GM23338 (cell line): ENCODE results near the gene HMOX2. TPM values are rescaled to one million over a fixed set of nuclear protein-coding genes. Genes with fewer than 3 reads are reported as not detected.

Experiments
- ATAC-seq: fragments of 200-7000 bp; cut with Tn5 transposase; 3 replicates; pipeline ENCODE4 v1.9.1; 2020
- DNase-seq: peaks from one replicate; pipeline ENCODE4 v3.0.0-alpha.2; 2015; ENCODE audit warnings: low spot score
- H2AFZ ChIP-seq: fragments of 200-600 bp; sonication (generic); 2 replicates; pipeline ENCODE4 v1.8.0; 2016; ENCODE audit warnings: antibody characterized with exemption, mild to moderate bottlenecking, moderate library complexity
- H3F3A ChIP-seq: fragments of 200-600 bp; sonication (generic); replicated peaks from 2 replicates; pipeline ENCODE4 v1.8.0; 2017; ENCODE audit warnings: antibody characterized with exemption, mixed run types, low read depth
- H3K27ac ChIP-seq: fragments of 200-600 bp; sonication (generic); 2 replicates; pipeline ENCODE4 v1.6.1; 2016; ENCODE audit warnings: low read depth
- H3K27me3 ChIP-seq: fragments of 200-600 bp; sonication (generic); 2 replicates; pipeline ENCODE4 v1.8.0; 2016; ENCODE audit warnings: mild to moderate bottlenecking, mixed run types, moderate library complexity; ENCODE audit not compliant: insufficient read depth
- H3K36me3 ChIP-seq: fragments of 200-600 bp; sonication (generic); 2 replicates; pipeline ENCODE4 v1.8.0; 2016; ENCODE audit warnings: mild to moderate bottlenecking; ENCODE audit not compliant: insufficient read depth
- H3K4me1 ChIP-seq: fragments of 200-600 bp; sonication (generic); 2 replicates; pipeline ENCODE4 v1.8.0; 2016; ENCODE audit warnings: mild to moderate bottlenecking, moderate library complexity; ENCODE audit not compliant: insufficient read depth
- H3K4me2 ChIP-seq: fragments of 200-600 bp; sonication (generic); 2 replicates; pipeline ENCODE4 v1.7.1; 2017; ENCODE audit warnings: mixed run types
- H3K4me3 ChIP-seq: fragments of 200-600 bp; sonication (generic); 2 replicates; pipeline ENCODE4 v1.6.1; 2016; ENCODE audit warnings: mixed run types
- H3K79me2 ChIP-seq: fragments of 200-600 bp; sonication (generic); replicated peaks from 2 replicates; pipeline ENCODE4 v1.8.0; 2017; ENCODE audit warnings: mild to moderate bottlenecking; ENCODE audit not compliant: insufficient read depth
- H3K9me2 ChIP-seq: fragments of 200-600 bp; sonication (generic); 2 replicates; pipeline ENCODE4 v1.8.0; 2017; ENCODE audit not compliant: insufficient read depth
- H4K20me1 ChIP-seq: fragments of 200-600 bp; sonication (generic); replicated peaks from 2 replicates; pipeline ENCODE4 v1.8.0; 2017; ENCODE audit warnings: mild to moderate bottlenecking; ENCODE audit not compliant: insufficient read depth
- H3K27ac Mint-ChIP-seq: 2 replicates; pipeline ENCODE4 v1.8.0; 2020; ENCODE audit warnings: inconsistent platforms, mild to moderate bottlenecking, moderate library complexity, mixed read lengths
- H3K27me3 Mint-ChIP-seq: 3 replicates; pipeline ENCODE4 v1.8.0; 2022; ENCODE audit warnings: low read depth, mild to moderate bottlenecking, moderate library complexity, mixed read lengths, inconsistent platforms; ENCODE audit not compliant: insufficient read depth, poor library complexity
- H3K36me3 Mint-ChIP-seq: 3 replicates; pipeline ENCODE4 v1.8.0; 2021; ENCODE audit warnings: low read depth, mild to moderate bottlenecking, inconsistent platforms, moderate library complexity, mixed read lengths
- H3K4me1 Mint-ChIP-seq: 3 replicates; pipeline ENCODE4 v1.8.0; 2020; ENCODE audit warnings: mild to moderate bottlenecking, inconsistent platforms, mixed read lengths
- H3K4me3 Mint-ChIP-seq: 3 replicates; pipeline ENCODE4 v1.8.0; 2021; ENCODE audit warnings: moderate library complexity, mild to moderate bottlenecking, inconsistent platforms, mixed read lengths
- H3K9me3 Mint-ChIP-seq: 3 replicates; pipeline ENCODE4 v1.8.0; 2020; ENCODE audit warnings: moderate library complexity, mild to moderate bottlenecking, inconsistent platforms, mixed read lengths
- CREB1 ChIP-seq: fragments of 250-450 bp; sonication (Bioruptor Pico); IDR thresholded peaks from 2 replicates; pipeline ENCODE4 v1.5.0; 2020; ENCODE audit warnings: low read depth, mild to moderate bottlenecking, moderate library complexity
- ETS1 ChIP-seq: IDR thresholded peaks from 2 replicates; pipeline ENCODE4 v1.6.1; 2016; ENCODE audit warnings: antibody characterized with exemption
- EZH2phosphoT487 ChIP-seq: fragments of 200-600 bp; sonication (generic); IDR thresholded peaks from one replicate; pipeline ENCODE4 v1.8.1; 2018; ENCODE audit warnings: antibody characterized with exemption; ENCODE audit not compliant: unreplicated experiment
- JUNB ChIP-seq: IDR thresholded peaks from one replicate; pipeline ENCODE4 v1.6.1; 2016; ENCODE audit warnings: antibody characterized with exemption; ENCODE audit not compliant: unreplicated experiment
- NANOG ChIP-seq: IDR thresholded peaks from 2 replicates; pipeline ENCODE4 v1.6.1; 2016; ENCODE audit warnings: antibody characterized with exemption, borderline replicate concordance
- POLR2AphosphoS5 ChIP-seq: IDR thresholded peaks from 2 replicates; pipeline ENCODE4 v1.6.1; 2016; ENCODE audit warnings: antibody characterized with exemption, low read depth
- REST ChIP-seq: IDR thresholded peaks from one replicate; pipeline ENCODE4 v1.6.1; 2018; ENCODE audit warnings: antibody characterized with exemption; ENCODE audit not compliant: unreplicated experiment
- ZNF462 ChIP-seq: fragments of 250-450 bp; sonication (Bioruptor Pico); IDR thresholded peaks from 2 replicates; pipeline ENCODE4 v1.5.0; 2020; ENCODE audit warnings: mild to moderate bottlenecking, moderate library complexity
- polyA plus RNA-seq: library from polyadenylated mRNA; unstranded; fragments of >200 nt; fragmentation: Nextera tagmentation; extraction: Ambion mirVana; gene quantifications from 2 replicates; pipeline ENCODE4 v1.2.1, GENCODE V29; 2016
- total RNA-seq: library from RNA; depleted of rRNA; stranded (reverse); fragments of >200 nt; shearing (Covaris generic); gene quantifications from 2 replicates; pipeline ENCODE4 v1.2.3, GENCODE V29; 2014

The HMOX2 gene
- total and polyA plus RNA-seq, 2 experiments from 2014 or later: 33.0 to 38.1 TPM

- Histone ChIP-seq H3K27me3 (peaks cover 16% of the 10 kb centered on the region), H3K9me2 (peaks cover 4% of the 10 kb centered on the region; the same call in 1 of the 2 replicates), H2AFZ (no peak overlapping the region), H3K4me1 (peaks cover 13% of the 10 kb centered on the region; the same call in 1 of the 2 replicates), H3K4me3 (no peak overlapping the region), H3K4me2 (no peak overlapping the region), H3K27ac (no peak overlapping the region), H3K79me2 (peaks cover 33% of the 10 kb centered on the region), H3F3A (peaks cover 14% of the 10 kb centered on the region), H4K20me1 (peaks cover 12% of the 10 kb centered on the region), H3K36me3 (peaks cover 5% of the 10 kb centered on the region)
- DNase-seq: no peak
- TF ChIP-seq POLR2AphosphoS5 (no peak), ETS1 (no peak), REST (no peak), CREB1 (no peak)
- Mint-ChIP-seq H3K27ac (no peak overlapping the region), H3K4me3 (no peak overlapping the region; the same call in 2 of the 3 replicates), H3K36me3 (peaks cover 25% of the 10 kb centered on the region), H3K27me3 (peaks cover 22% of the 10 kb centered on the region), H3K9me3 (peaks cover 20% of the 10 kb centered on the region), H3K4me1 (peaks cover 23% of the 10 kb centered on the region)
- ATAC-seq: no peak
These were observed 63.6 kb downstream of the HMOX2 start for GRCh38 chr16:4539716-4540284.

DNA sequence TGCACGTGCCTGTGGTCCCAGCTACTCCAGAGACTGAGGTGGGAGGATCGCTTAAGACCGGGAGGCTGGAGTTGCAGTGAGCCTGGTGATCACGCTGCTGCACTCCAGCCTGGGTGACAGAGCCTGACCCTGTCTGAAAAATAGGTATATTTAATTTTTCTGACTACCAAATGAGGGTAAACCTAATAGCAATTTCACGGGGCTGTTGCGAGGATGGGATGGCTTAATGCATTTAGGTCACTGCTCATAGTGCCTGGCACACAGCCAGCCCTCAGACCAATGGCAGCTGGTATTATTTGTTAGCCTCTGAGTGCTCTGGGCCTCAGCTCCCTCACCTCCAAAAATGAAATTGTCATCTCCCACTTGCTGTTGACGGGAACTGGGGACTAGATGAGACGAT is 68.3 kb downstream of the HMOX2 start:
- Histone ChIP-seq H3K4me1 (no peaks in the 10 kb centered on the region), H3K79me2 (no peaks in the 10 kb centered on the region), H2AFZ (no peak overlapping the region), H3K4me3 (no peak overlapping the region), H3K27ac (no peak overlapping the region), H3K36me3 (no peaks in the 10 kb centered on the region), H3K4me2 (no peak overlapping the region), H4K20me1 (no peaks in the 10 kb centered on the region), H3K9me2 (no peaks in the 10 kb centered on the region), H3K27me3 (peaks cover 9% of the 10 kb centered on the region), H3F3A (peaks cover 2% of the 10 kb centered on the region; the same call in 1 of the 2 replicates)
- peaks cover 13% of the 10 kb centered on the region for H3K27me3 Mint-ChIP-seq
- peaks cover 11% of the 10 kb centered on the region for H3K36me3 Mint-ChIP-seq
- H3K4me3 Mint-ChIP-seq: no peak overlapping the region
- no peak overlapping the region for H3K27ac Mint-ChIP-seq
- H3K4me1 Mint-ChIP-seq: peaks cover 3% of the 10 kb centered on the region; the same call in 1 of the 3 replicates
- H3K9me3 Mint-ChIP-seq: peaks cover 11% of the 10 kb centered on the region
- DNase-seq (no peak), ATAC-seq (no peak)
- TF ChIP-seq JUNB: no peak
- TF ChIP-seq CREB1: no peak
- no peak for TF ChIP-seq ZNF462 (CRISPR knock-in tag)
- TF ChIP-seq ETS1: no peak
- no peak for TF ChIP-seq EZH2phosphoT487
- no peak for TF ChIP-seq POLR2AphosphoS5
- no peak for TF ChIP-seq NANOG
